ENCODE measurements around the gene FOXD3. TPM values are rescaled to one million over a fixed set of nuclear protein-coding genes. Genes with fewer than 3 reads are reported as not detected.

The FOXD3 gene
- total RNA-seq, 2 experiments from 2014 or later = not detected

DNA sequence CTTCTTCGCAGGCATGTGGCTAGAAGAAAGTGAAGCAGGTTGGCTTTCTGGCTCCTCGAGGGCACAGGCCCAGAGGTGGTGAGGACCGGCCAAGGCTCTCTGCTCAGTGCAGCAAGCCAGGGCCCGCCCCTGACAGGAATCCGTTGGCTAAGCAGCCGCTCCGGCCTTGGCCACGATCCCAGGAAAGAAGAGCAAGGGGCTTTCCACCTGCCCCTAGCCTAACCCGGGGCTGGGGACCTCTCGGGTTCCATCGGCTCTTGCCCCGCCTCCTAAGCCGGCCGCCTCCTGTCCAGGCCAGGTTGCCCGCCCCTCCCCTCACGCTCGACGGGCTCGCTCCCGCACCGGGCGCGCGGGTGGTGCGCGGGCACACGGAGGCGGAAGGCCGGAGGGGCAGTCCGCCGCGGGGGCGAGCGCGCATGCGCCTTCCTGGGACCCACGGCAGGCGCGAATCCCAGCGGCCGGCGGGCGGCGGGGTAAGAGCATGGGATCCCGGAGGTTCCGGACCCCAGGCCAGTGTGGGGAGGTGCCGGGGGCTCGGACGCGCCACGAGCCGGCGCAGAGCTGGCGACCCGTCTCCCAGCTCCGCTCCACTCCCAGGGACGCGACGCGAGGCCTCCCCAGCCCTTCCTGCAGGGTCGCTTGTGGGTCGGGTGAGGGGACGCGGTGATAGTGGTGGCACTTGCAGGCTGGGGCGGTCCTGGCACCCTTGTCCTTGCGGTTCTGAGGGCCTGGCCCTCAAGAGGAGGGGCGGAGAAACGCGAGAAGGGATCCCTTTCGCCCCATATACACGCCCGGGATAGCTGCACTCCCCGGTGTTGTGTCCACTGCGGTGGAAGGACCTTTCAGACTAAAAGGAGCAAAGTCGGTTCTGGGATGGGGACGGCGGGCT lies 45.1 kb downstream of the FOXD3 start, which contains the start of gene ALG6:
Gene ALG6 (plus strand): TSS at position 413 of the 889 bp plus-strand sequence. CDS start 3,351 bp downstream, outside the sequence.
- ChIA-PET CTCF (no interaction called here), POLR2A (no interaction called here)
- Mint-ChIP-seq H3K9me3 (no peaks in the 10 kb centered on the region), H3K27me3 (peaks cover 5% of the 10 kb centered on the region), H3K27ac (peak within 1 kb of the TSS; percentile 91), H3K36me3 (ENCODE audit: low read depth) (peaks cover 20% of the 10 kb centered on the region), H3K4me3 (peak within 1 kb of the TSS; percentile 98), H3K4me1 (ENCODE audit: low read depth) (peaks cover 18% of the 10 kb centered on the region)
- intact Hi-C loops (cut with micrococcal nuclease) = no loop called here
- DNase-seq (peak; percentile 92), ATAC-seq (peak; percentile 96)
- TF ChIP-seq, protein P1, sequence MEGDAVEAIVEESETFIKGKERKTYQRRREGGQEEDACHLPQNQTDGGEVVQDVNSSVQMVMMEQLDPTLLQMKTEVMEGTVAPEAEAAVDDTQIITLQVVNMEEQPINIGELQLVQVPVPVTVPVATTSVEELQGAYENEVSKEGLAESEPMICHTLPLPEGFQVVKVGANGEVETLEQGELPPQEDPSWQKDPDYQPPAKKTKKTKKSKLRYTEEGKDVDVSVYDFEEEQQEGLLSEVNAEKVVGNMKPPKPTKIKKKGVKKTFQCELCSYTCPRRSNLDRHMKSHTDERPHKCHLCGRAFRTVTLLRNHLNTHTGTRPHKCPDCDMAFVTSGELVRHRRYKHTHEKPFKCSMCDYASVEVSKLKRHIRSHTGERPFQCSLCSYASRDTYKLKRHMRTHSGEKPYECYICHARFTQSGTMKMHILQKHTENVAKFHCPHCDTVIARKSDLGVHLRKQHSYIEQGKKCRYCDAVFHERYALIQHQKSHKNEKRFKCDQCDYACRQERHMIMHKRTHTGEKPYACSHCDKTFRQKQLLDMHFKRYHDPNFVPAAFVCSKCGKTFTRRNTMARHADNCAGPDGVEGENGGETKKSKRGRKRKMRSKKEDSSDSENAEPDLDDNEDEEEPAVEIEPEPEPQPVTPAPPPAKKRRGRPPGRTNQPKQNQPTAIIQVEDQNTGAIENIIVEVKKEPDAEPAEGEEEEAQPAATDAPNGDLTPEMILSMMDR (IDR thresholded peaks at IDR 0.05) = no peak

DNA sequence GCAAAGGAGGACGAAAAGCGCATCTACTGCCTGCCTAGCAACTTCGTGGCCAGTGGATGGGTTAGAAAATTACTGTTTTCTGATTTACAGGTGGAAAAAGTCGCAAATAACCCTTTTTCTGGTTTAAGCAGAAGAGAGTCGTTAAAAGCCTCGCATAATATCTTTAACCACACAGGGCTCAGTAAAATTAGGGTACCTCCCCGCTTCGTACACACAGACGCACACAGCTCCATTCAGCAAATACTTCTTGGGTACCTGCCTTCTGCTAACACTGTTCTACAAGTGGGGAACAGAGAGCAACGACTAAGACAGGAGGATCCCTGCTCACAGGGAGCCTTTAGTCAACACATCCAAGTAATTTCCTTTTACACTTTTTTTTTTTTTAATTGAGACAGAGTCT lies 45.8 kb downstream of the FOXD3 start:
- no peak for DNase-seq
- TF ChIP-seq, protein P1 (IDR thresholded peaks at IDR 0.05) = no peak
- H3K27me3 Mint-ChIP-seq = peaks cover under 1% of the 10 kb centered on the region
- H3K27ac Mint-ChIP-seq = peak overlapping the region; percentile 91
- peak overlapping the region; percentile 98 for H3K4me3 Mint-ChIP-seq
- no peaks in the 10 kb centered on the region for H3K9me3 Mint-ChIP-seq
- POLR2A ChIA-PET = no interaction called here
- CTCF ChIA-PET = no interaction called here
- peaks cover 20% of the 10 kb centered on the region for H3K36me3 Mint-ChIP-seq (ENCODE audit: low read depth)
- intact Hi-C loops (cut with micrococcal nuclease) = no loop called here
- peak; percentile 8 for ATAC-seq
- peaks cover 18% of the 10 kb centered on the region for H3K4me1 Mint-ChIP-seq (ENCODE audit: low read depth)

Small RNAs within 50 kb of the gene (microRNA-seq; reads per million reads assigned to microRNA genes)
- gene MIR6068 (ENCODE audit: borderline microRNAs expressed, borderline replicate concordance) = not detected

Other genes with a start within 250 kb of the FOXD3 start
- 10 to 100 TPM; 15.1 to 17.7 TPM for gene ALG6, start 45.1 kb downstream of the FOXD3 start, total RNA-seq
- gene ITGB3BP, start 200.7 kb downstream of the FOXD3 start, total RNA-seq = 10 to 100 TPM; 76.6 to 86.6 TPM
- gene EFCAB7, start 201.0 kb downstream of the FOXD3 start, total RNA-seq = 1 to 10 TPM; 6.1 to 6.8 TPM

Measured in activated CD8-positive, alpha-beta T cell treated with anti-CD3 and anti-CD28 coated beads for 36 hours (primary cell).